ENCODE data around the gene CNN1. TPM values are rescaled to one million over a fixed set of nuclear protein-coding genes. Genes with fewer than 3 reads are reported as not detected.

The CNN1 gene
- total and polyA plus RNA-seq, 12 donors = 0.94 to 76.5 (median 12.3) TPM

DNA sequence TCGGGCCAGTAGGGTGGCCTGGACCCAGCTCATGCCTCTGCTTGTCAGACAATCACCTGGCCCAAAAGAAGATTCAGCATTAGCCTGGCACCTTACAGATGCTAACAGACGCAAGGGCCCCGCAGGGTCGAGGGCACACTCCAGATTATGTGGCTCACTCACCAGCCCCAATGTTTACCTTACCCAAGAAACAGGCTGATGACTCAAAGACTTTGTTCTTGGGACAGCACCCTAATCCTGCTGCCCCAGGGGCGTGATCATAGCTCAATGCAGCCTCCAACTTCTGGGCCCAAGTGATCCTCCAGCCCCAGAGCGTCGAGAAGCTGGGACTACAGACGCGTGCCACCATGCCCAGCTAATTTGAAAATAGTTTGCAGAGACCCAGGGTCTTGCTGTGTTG lies 19.5 kb upstream of the CNN1 start:
- Histone ChIP-seq H3K27ac (no peak overlapping the region), H3K36me3 (replicated peaks in 1 of 2) (peaks cover 0 to 13% of the 10 kb centered on the region in 2 donors), H3K4me3 (no peak overlapping the region), H3K9me3 (replicated peaks in 1 of 3) (no peaks in the 10 kb centered on the region), H3K4me1 (replicated peaks in 1 of 2) (no peaks in the 10 kb centered on the region), H3K27me3 (no peaks in the 10 kb centered on the region)
- WGBS, 4 donors = 94 to 100% (median 98%) methylated on average over 3 to 9 of the region's 9 CpGs
- DNase-seq = no peak
- TF ChIP-seq, protein P1, sequence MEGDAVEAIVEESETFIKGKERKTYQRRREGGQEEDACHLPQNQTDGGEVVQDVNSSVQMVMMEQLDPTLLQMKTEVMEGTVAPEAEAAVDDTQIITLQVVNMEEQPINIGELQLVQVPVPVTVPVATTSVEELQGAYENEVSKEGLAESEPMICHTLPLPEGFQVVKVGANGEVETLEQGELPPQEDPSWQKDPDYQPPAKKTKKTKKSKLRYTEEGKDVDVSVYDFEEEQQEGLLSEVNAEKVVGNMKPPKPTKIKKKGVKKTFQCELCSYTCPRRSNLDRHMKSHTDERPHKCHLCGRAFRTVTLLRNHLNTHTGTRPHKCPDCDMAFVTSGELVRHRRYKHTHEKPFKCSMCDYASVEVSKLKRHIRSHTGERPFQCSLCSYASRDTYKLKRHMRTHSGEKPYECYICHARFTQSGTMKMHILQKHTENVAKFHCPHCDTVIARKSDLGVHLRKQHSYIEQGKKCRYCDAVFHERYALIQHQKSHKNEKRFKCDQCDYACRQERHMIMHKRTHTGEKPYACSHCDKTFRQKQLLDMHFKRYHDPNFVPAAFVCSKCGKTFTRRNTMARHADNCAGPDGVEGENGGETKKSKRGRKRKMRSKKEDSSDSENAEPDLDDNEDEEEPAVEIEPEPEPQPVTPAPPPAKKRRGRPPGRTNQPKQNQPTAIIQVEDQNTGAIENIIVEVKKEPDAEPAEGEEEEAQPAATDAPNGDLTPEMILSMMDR (IDR thresholded peaks at IDR 0.05) = no peak
- TF ChIP-seq POLR2A (IDR thresholded peaks at IDR 0.05) = no peak
- intact Hi-C loops (cut with DNase I) = no loop called here

DNA sequence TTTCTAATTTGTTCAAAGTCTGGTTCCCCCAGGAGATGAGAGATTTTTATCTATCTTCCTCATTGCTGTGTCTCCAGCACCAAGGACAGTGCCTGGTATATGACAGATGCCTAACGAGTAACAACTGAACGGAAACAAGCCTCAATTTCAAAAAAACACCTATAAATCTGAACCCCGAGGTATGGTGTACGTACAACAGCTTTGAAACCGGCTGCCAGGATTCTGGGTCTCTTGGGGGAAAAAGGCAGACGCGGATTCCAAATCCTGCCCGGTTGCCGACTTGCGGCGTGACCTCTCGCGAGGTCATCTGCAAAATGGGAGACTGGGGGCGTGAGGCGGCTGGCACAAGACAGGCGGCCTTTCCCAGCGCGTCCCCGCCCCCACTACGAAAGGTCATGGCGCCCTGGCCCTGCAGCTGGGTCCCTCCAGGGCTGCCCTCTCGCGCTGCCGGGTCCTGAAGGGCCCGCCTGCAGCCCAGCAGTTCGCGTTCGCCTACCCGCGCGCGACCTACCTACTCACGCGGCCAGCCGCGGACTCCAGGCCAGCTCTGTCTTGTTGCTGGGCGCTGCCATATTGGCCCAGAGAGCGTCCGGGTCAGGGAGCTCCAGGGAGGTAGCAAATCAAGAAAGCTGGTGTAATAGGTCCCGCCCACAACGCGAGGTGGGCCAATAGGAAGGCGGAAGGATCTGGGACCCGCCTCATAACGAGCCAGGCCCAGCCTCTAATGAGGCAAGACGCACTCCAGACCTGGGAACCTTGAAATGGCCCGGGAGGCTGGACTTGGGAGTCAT lies 9.9 kb upstream of the CNN1 start, which contains the start of gene ECSIT:
ECSIT (minus strand) TSS at position 584 of the 791 bp plus-strand sequence. CDS start 9,964 bp downstream, outside the sequence.
- Histone ChIP-seq H3K4me1 (replicated peaks in 1 of 2) (peaks cover 5 to 20% of the 10 kb centered on the region in 2 donors), H3K4me3 (peak within 1 kb of the TSS; percentile 26 to 83 (median 48)), H3K27me3 (no peaks in the 10 kb centered on the region), H3K9me3 (replicated peaks in 1 of 3) (no peaks in the 10 kb centered on the region), H3K27ac (peak within 1 kb of the TSS; percentile 88 to 94 (median 89)), H3K36me3 (replicated peaks in 1 of 2) (no peaks in the 10 kb centered on the region)
- TF ChIP-seq, protein P1 (IDR thresholded peaks at IDR 0.05) = no peak
- TF ChIP-seq POLR2A (IDR thresholded peaks at IDR 0.05) = peak in 1 of 2 donors; percentile 78
- DNase-seq = peak; percentile 98 to 100 (median 99)
- intact Hi-C loops (cut with DNase I) = no loop called here
- WGBS, 4 donors = 0% methylated on average over 13 to 47 of the region's 47 CpGs

DNA sequence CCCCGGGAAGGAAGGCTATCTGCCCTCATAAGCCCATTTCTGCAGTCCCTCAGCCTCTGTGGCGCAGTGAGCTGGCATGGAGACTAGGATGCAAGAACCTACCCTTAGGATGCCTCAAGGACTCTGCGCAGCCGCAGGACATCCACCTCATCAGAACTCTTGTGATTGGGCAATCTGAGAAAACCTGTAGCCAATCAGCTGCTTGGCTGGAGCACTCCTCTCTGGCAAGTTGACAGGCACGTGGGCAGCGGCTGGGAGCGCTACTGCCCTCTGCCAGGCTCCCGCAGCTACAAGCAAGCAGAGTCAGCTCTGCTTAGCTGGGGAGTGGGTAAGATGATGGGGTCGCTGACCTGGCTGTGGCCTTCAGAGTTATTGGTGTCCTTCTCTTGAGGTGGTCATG lies 8.2 kb upstream of the CNN1 start:
- H3K4me1 ChIP-seq (replicated peaks in 1 of 2) = peaks cover 5 to 21% of the 10 kb centered on the region in 2 donors
- H3K27ac ChIP-seq = peak overlapping the region in 2 of 5 donors; percentile 24 to 55
- H3K36me3 ChIP-seq (replicated peaks in 1 of 2) = no peaks in the 10 kb centered on the region
- TF ChIP-seq, protein P1 (IDR thresholded peaks at IDR 0.05) = peak in 4 of 6 experiments; percentile 13 to 31 (median 16)
- TF ChIP-seq POLR2A (IDR thresholded peaks at IDR 0.05) = peak in 1 of 2 donors; percentile 32
- peak; percentile 79 to 97 (median 93) for DNase-seq
- no peaks in the 10 kb centered on the region for H3K9me3 ChIP-seq (replicated peaks in 1 of 3)
- H3K4me3 ChIP-seq = no peak overlapping the region
- intact Hi-C loops (cut with DNase I) = no loop called here
- WGBS, 4 donors = 16 to 26% (median 21%) methylated on average over 8 to 9 of the region's 9 CpGs
- H3K27me3 ChIP-seq = no peaks in the 10 kb centered on the region

DNA sequence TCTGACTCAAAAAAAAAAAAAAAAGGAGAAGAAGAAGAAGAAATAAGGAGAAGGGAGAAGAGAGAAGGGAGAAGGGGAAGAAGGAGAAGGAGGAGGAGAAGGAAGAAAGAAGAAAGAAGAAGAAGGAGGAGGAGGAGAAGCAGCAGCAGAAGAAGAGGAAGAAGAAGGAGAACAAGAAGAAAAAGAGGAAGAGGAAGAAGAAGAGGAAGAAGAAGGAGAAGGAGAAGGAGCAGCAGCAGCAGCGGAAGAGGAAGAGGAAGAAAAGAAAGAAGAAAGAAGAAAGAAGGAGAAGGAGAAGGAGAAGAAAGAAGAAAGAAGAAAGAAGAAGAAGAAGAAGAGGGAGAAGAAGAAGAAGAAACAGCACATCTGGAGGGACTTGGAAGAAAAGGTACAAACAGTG lies 4.1 kb upstream of the CNN1 start:
- intact Hi-C loops (cut with DNase I) = no loop called here
- Histone ChIP-seq H3K36me3 (replicated peaks in 1 of 2) (no peaks in the 10 kb centered on the region), H3K4me1 (replicated peaks in 1 of 2) (peaks cover 6 to 9% of the 10 kb centered on the region in 2 donors), H3K27me3 (peaks cover 4% of the 10 kb centered on the region), H3K9me3 (replicated peaks in 1 of 3) (no peaks in the 10 kb centered on the region), H3K27ac (no peak overlapping the region), H3K4me3 (no peak overlapping the region)
- WGBS, 4 donors = 76 to 96% (median 85%) methylated on average over 1 of the region's 1 CpG
- TF ChIP-seq POLR2A (IDR thresholded peaks at IDR 0.05) = no peak
- TF ChIP-seq, protein P1 (IDR thresholded peaks at IDR 0.05) = no peak
- DNase-seq = no peak

Data from adrenal gland (tissue), 12 donors.